Astrocyte (in vitro differentiated cells and primary cell): ENCODE measurements around the gene DIP2C.

Source experiments
- CTCF ChIP-seq: IDR thresholded peaks from 2 replicates; pipeline ENCODE4 v1.5.1; 2011; ENCODE audit warnings: low read depth, mild to moderate bottlenecking, inconsistent platforms, low read length, moderate library complexity; ENCODE audit not compliant: insufficient read depth
- EZH2 ChIP-seq: IDR thresholded peaks from 2 replicates; pipeline ENCODE4 v1.6.1; 2012; ENCODE audit warnings: mild to moderate bottlenecking, low read length, inconsistent platforms; ENCODE audit not compliant: insufficient read depth

- TF ChIP-seq CTCF, result no peak
- TF ChIP-seq EZH2, result no peak
Observed at GRCh38 chr10:474406-474805, 215.1 kb downstream of the DIP2C start.
